ENCODE data around the gene RAB37.

- TF ChIP-seq TAF1 (IDR thresholded peaks at IDR 0.05; ENCODE audit: low read depth, low read length), result no peak
- TF ChIP-seq POLR2A (IDR thresholded peaks at IDR 0.05; ENCODE audit: low read depth, low read length), result no peak
- no peak for TF ChIP-seq POLR2AphosphoS5 (IDR thresholded peaks at IDR 0.05; ENCODE audit: low read depth, low read length)
Observed at GRCh38 chr17:74746376-74746775, 9.3 kb downstream of the RAB37 start.

Measured in GM12891 (cell line).